ENCODE results near the gene ANKMY1.

GRCh38 chr2:240466579-240467148 lies 91.1 kb downstream of the ANKMY1 start:
- TF ChIP-seq CTCF (conservative IDR thresholded peaks at IDR 0.05; ENCODE audit: low read length) (no peak), EZH2phosphoT487 (IDR thresholded peaks at IDR 0.05; ENCODE audit: borderline replicate concordance) (no peak)
